Neural cell (in vitro differentiated cells): ENCODE data around the gene PLIN1. TPM values are rescaled to one million over a fixed set of nuclear protein-coding genes. Genes with fewer than 3 reads are reported as not detected.

Source experiments
- H2AFZ ChIP-seq: fragments of 200-600, 300-800 bp; sonication (generic), shearing (Covaris generic); 2 replicates; pipeline ENCODE4 v1.6.0; 2014; ENCODE audit warnings: low read depth, mild to moderate bottlenecking, antibody characterized with exemption, low read length, moderate library complexity
- H3F3A ChIP-seq: fragments of 200-600 bp; shearing (Covaris generic); 2 replicates; pipeline ENCODE4 v1.6.1; 2016; ENCODE audit warnings: mild to moderate bottlenecking, moderate library complexity, mixed read lengths, antibody characterized with exemption, low read length; ENCODE audit not compliant: insufficient read depth, poor library complexity, severe bottlenecking
- H3K27ac ChIP-seq: fragments of 200-600, 300-800 bp; sonication (generic), shearing (Covaris generic); 2 replicates; pipeline ENCODE4 v1.5.1; 2014; ENCODE audit warnings: mild to moderate bottlenecking, low read length, moderate library complexity
- H3K27me3 ChIP-seq: fragments of 300-800, 200-600 bp; sonication (generic), shearing (Covaris generic); 2 replicates; pipeline ENCODE4 v1.6.0; 2014; ENCODE audit warnings: mild to moderate bottlenecking, low read depth, low read length, moderate library complexity; ENCODE audit not compliant: insufficient read depth
- H3K36me3 ChIP-seq: fragments of 300-800, 200-600 bp; sonication (generic), shearing (Covaris generic); 2 replicates; pipeline ENCODE4 v1.5.1; 2014; ENCODE audit warnings: mild to moderate bottlenecking, antibody characterized with exemption, low read length, moderate library complexity; ENCODE audit not compliant: insufficient read depth
- H3K4me2 ChIP-seq: fragments of 300-800, 200-600 bp; sonication (generic), shearing (Covaris generic); 2 replicates; pipeline ENCODE4 v1.6.0; 2014; ENCODE audit warnings: mild to moderate bottlenecking, low read length
- H3K4me3 ChIP-seq: fragments of 300-800, 200-600 bp; sonication (generic), shearing (Covaris generic); 2 replicates; pipeline ENCODE4 v1.5.1; 2014; ENCODE audit warnings: mild to moderate bottlenecking, low read length, moderate library complexity
- H3K79me2 ChIP-seq: fragments of 200-600 bp; shearing (Covaris generic); replicated peaks from 2 replicates; pipeline ENCODE4 v1.6.0; 2014; ENCODE audit warnings: mild to moderate bottlenecking, low read length, moderate library complexity; ENCODE audit not compliant: insufficient read depth
- H3K9ac ChIP-seq: fragments of 300-800, 200-600 bp; sonication (generic), shearing (Covaris generic); 2 replicates; pipeline ENCODE4 v1.6.1; 2016; ENCODE audit warnings: mild to moderate bottlenecking, low read length, mixed read lengths
- H3K9me2 ChIP-seq: fragments of 200-600 bp; shearing (Covaris generic); 2 replicates; pipeline ENCODE4 v1.6.1; 2016; ENCODE audit warnings: mild to moderate bottlenecking, low read length, mixed read lengths; ENCODE audit not compliant: insufficient read depth
- H3K9me3 ChIP-seq: fragments of 200-600, 300-800 bp; sonication (generic), shearing (Covaris generic); 2 replicates; pipeline ENCODE4 v1.6.1; 2016; ENCODE audit warnings: mild to moderate bottlenecking, mixed run types, low read length, moderate library complexity, mixed read lengths
- H4K20me1 ChIP-seq: fragments of 200-600 bp; shearing (Covaris generic); 2 replicates; pipeline ENCODE4 v1.6.1; 2016; ENCODE audit warnings: mild to moderate bottlenecking, mixed run types; ENCODE audit not compliant: insufficient read depth
- CTCF ChIP-seq: fragments of 450-650 bp; IDR thresholded peaks from 2 replicates; pipeline ENCODE4 v1.5.1; 2014; ENCODE audit warnings: antibody characterized with exemption, mild to moderate bottlenecking, moderate library complexity; ENCODE audit not compliant: poor library complexity, severe bottlenecking
- EP300 ChIP-seq: fragments of 450-650 bp; conservative IDR thresholded peaks from 2 replicates; pipeline ENCODE4 v1.6.1; 2014; ENCODE audit warnings: antibody characterized with exemption, mild to moderate bottlenecking, moderate library complexity; ENCODE audit not compliant: poor library complexity, severe bottlenecking
- EZH2 ChIP-seq: fragments of 200-600, 300-800 bp; shearing (Covaris generic), sonication (generic); IDR thresholded peaks from 2 replicates; pipeline ENCODE4 v1.6.1; 2014; ENCODE audit warnings: antibody characterized with exemption, low read length, borderline replicate concordance, mild to moderate bottlenecking; ENCODE audit not compliant: insufficient read depth, poor library complexity, severe bottlenecking
- MXI1 ChIP-seq: fragments of 450-650 bp; conservative IDR thresholded peaks from 2 replicates; pipeline ENCODE4 v1.6.1; 2014; ENCODE audit warnings: antibody characterized with exemption, mild to moderate bottlenecking; ENCODE audit not compliant: poor library complexity, severe bottlenecking
- POLR2AphosphoS5 ChIP-seq: IDR thresholded peaks from 2 replicates; pipeline ENCODE4 v1.6.1; 2012
- RAD21 ChIP-seq: fragments of 450-650 bp; conservative IDR thresholded peaks from 2 replicates; pipeline ENCODE4 v1.6.1; 2014; ENCODE audit warnings: antibody characterized with exemption, mild to moderate bottlenecking, moderate library complexity
- REST ChIP-seq: IDR thresholded peaks from 2 replicates; pipeline ENCODE4 v1.6.1; 2012; ENCODE audit warnings: borderline replicate concordance
- SMC3 ChIP-seq: fragments of 450-650 bp; conservative IDR thresholded peaks from 2 replicates; pipeline ENCODE4 v1.6.1; 2014; ENCODE audit warnings: antibody characterized with exemption, mild to moderate bottlenecking, moderate library complexity; ENCODE audit not compliant: poor library complexity
- TAF1 ChIP-seq: IDR thresholded peaks from 2 replicates; pipeline ENCODE4 v1.6.1; 2012; ENCODE audit warnings: low read depth
- polyA plus RNA-seq: library from polyadenylated mRNA; depleted of rRNA; stranded (reverse); fragments of >200 nt; gene quantifications from 2 replicates; pipeline ENCODE4 v1.2.3, GENCODE V29; 2014

Gene PLIN1
- polyA plus RNA-seq, 1 donor from 2014 or later, result not detected

- no peaks in the 10 kb centered on the region for H4K20me1 ChIP-seq
- no peaks in the 10 kb centered on the region for H3K27me3 ChIP-seq
- H3K4me3 ChIP-seq, result no peak overlapping the region
These were observed 50.9 kb downstream of the PLIN1 start for GRCh38 chr15:89628301-89628700.

GRCh38 chr15:89627256-89627970, 51.8 kb downstream of the PLIN1 start:
- Histone ChIP-seq H3K27ac (no peak overlapping the region), H2AFZ (no peak overlapping the region), H3K4me3 (no peak overlapping the region), H3K27me3 (no peaks in the 10 kb centered on the region), H3K4me2 (no peak overlapping the region), H3F3A (no peaks in the 10 kb centered on the region), H3K79me2 (no peaks in the 10 kb centered on the region), H3K9ac (no peak overlapping the region), H3K9me3 (no peaks in the 10 kb centered on the region), H3K9me2 (no peaks in the 10 kb centered on the region), H4K20me1 (no peaks in the 10 kb centered on the region), H3K36me3 (no peaks in the 10 kb centered on the region)
- TF ChIP-seq EZH2, result no peak
- no peak for TF ChIP-seq EP300
- TF ChIP-seq MXI1, result no peak
- TF ChIP-seq REST, result no peak
- no peak for TF ChIP-seq POLR2AphosphoS5

More at GRCh38 chr15:89628301-89628700, 50.9 kb downstream of the PLIN1 start:
- H3K9ac ChIP-seq, result no peak overlapping the region
- H3K79me2 ChIP-seq, result no peaks in the 10 kb centered on the region
- H3F3A ChIP-seq, result no peaks in the 10 kb centered on the region
- peaks cover 3% of the 10 kb centered on the region for H3K36me3 ChIP-seq
- no peaks in the 10 kb centered on the region for H3K9me3 ChIP-seq
- H2AFZ ChIP-seq, result no peak overlapping the region
- H3K27ac ChIP-seq, result no peak overlapping the region
- no peaks in the 10 kb centered on the region for H3K9me2 ChIP-seq
- TF ChIP-seq REST (no peak), CTCF (no peak), TAF1 (no peak), MXI1 (no peak), EZH2 (no peak), SMC3 (no peak), POLR2AphosphoS5 (no peak), EP300 (no peak), RAD21 (no peak)
- H3K4me2 ChIP-seq, result no peak overlapping the region
